Measurements from ENCODE around the gene TPRN.

TPRN gene

DNA sequence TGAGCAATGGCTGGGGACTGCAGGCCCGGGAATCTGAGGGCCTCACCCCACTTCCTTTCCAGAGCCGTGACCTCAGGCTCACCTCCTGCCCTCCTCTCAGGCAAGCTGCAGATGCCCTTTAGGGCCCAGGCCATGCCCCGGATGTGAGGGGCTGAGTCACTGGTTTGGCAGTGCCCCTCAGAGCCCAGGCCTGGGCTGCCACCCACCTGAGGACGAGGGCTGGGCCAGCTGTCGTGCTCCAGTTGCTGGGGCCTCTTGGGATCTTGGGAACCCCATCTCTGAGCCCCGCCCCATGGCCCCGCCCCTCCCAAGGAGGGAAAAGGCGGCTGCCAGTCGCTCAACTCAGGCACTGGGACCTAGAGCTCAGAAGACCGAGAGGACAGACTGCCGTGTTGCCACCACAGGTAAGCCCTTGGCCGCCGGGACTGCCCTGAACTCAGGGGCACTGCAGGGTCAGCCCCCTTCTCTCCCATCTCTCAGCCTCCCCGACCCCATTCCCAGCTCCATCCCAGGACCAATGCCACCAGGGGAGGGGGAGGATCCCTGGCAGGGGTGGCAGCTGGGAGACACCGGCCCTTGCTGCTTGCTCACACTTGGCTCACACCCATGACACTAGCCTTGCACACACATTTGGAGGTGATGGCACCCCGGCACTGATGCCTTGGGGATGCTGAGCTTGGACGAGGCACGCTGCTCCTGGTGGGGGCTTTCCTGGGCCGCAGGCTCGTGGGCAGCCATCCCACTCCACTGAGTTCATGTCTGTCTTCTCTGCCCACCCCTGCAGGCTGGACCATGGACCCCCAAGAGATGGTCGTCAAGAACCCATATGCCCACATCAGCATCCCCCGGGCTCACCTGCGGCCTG is 24.5 kb upstream of the TPRN start, which contains the start of gene CYSRT1:
CYSRT1 (plus strand) TSS at position 345 of the 865 bp plus-strand sequence; CDS start at position 793, 448 bp downstream.
- DNase-seq (ENCODE audit: low read depth), result no peak

DNA sequence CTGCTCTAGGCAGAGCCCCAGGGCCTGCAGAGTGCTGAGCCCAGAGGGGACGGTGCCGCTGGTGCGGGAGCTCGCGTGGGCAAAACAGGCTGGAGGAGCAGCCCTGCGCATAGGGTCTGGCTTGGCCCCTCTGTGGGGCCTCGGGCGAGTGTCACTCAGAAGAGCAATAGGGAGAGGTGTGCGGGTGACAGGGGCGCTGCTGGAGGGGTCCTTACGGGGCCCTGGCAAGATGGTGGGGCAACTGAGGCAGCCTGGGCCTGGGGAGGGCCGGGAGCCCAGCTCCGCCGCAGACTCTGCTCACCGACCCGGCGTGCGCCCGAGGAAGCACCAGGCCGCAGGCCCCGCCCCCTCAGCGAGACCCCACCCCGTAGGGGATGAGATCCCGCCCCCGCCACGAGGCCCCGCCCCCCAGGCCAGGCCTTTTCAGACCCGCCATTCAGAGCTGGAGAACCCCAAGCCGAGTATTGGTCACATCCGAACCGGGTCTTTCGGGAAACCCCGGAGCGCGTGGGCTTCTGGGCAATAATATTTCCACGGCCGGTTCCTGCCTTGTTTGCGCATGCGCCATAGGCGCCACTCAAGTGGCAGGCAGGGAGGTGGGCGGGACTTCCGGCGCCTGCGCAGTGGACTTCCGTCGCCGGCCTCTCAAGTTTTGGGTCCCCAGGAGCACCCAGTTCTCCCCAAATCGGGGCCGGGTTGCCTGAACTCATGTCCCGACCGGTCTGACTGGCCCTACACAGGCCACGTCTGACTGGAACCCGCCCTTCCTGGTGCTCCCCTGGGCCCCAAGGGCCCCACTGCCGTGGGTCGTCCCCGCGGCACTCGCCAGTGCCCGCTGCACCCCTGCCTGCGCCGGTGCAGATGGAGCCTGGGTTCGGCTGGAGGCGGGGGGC is 22.8 kb upstream of the TPRN start:
- peak; percentile 98 for DNase-seq (ENCODE audit: low read depth)

DNA sequence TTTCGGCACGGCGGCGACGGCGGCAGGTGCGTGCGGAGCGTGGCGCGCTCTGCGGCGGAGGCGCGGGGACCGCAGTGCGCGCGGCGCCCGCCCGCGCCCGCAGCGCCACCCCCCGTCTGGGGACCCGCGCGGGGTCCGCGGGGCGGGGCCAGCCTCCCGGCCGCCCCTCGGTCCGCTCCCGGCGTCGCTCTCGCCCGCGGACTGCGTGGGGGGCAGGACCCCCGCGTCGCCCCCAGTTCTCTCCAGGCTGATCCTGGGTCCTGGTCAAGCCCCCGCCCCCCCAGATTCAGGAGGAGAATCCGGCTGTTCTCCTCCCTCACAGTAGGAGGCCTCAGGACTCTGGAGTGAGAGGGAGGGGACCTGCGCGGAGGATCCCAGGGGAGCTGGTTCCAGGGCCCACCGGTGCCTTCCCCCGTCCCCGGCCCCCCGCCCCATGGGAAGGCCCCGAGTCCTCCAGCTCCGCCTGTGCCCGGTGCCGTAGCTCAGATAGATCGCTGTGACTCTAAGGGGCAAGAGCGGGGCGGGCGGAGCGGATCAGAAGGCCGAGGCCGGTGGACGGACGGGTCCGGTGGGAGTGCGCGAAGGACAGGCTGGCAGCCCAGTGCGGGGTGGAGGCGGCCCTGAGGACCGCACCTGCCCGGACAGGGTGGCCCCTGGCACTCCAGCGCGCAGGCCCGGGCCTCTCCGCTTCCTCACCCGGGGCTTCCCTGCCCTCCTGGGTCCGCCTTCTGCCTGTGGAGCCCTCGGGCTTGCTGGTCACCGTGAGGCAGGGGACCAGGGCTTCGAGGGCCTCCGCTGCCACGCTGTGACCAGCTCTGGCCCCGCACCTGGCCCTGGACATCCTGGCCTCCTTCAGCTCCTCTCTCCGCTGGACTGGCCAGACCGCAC is 21.9 kb upstream of the TPRN start, which contains the start of gene RNF208:
RNF208 (minus strand) TSS at position 51 of the 888 bp plus-strand sequence. CDS start 1,028 bp downstream, outside the sequence.
- DNase-seq (ENCODE audit: low read depth), result no peak

DNA sequence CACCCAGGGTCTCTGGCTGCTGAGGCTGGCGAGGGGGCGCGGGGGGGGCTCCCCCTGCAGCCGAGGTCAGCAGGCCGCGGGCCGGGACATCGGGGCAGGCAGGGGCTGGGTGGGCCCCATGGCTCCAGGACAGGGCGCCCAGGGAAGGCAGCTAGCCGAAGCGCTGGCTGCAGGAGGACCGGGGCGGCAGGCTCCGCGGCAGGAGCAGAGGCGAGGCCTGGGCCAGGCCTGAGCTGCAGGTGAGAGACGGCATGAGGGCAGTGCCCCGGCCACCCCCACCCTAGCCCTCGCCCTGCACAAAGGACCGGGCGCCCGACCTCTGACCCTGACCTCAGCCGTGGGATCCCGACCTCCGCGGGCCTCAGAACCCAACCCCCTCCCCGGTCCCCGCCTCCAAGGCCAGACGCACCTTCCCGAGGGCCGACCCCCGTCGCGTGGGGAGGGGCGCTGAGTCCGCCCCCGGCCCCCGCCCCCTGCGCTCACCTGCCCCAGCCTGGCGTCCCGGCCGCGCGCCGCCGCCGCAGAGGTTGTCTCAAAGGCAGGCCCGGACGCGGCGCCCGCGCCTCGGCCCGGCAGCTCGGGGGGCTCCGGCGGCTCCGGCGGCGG is 21.1 kb upstream of the TPRN start:
- DNase-seq (ENCODE audit: low read depth), result no peak

DNA sequence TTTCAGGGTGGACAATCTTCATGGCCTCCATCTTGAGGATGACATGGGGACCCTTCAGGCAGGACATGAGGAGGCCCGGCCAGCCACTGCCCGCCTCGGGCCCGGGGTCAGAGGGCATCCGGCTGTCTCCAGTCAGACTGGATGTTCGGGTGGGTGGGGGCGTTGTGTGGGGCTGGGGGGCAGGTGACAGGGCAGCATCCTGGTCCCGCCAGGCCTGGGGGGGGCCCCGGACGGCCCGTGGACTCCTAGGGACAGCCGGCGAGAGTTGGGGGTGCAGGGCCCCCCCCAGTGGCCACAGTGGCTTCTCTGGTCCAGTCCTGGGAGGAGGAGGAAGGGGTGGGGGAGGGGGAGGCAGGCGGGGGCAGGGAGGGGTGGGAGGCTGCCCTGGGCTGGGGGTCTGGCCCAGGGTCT is 20.6 kb upstream of the TPRN start:
- no peak for DNase-seq (ENCODE audit: low read depth)

DNA sequence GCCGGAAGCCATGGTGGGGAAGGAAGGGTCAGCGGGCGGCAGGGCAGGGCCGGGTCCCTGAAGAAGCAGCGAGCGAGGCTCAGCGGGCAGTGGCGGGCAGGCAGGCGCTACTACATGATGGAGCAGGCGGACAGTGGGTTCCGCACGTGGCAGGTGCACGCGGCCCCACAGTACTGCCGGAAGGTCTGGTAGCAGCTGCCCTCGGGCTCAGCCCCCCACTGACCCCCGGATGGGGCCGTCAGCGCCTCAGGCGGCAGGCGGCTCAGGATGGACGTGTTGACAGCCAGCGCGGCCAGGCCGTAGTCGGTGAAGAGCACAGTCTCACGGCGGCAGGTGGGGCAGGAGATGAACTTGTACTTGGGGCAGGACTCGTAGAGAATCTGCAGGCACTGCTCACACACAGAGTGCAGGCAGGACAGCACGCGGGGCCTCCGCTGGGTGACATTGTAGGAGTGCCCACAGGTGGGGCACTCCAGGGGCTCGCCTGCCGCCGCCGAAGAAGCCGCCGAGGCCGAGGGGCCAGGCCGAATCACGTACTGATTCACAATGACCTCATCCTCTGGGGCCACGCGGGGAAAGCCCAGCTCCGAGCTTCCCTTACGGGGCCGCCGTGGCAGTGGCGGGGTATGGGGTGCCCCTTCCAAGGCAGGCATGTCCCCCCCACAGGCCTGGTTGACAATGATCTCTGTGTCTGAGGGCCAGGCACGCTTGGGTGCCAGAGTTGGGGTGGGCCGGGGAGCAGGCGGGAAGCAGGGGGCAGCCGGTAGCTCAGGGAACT is 20.0 kb upstream of the TPRN start:
- DNase-seq (ENCODE audit: low read depth), result no peak

DNA sequence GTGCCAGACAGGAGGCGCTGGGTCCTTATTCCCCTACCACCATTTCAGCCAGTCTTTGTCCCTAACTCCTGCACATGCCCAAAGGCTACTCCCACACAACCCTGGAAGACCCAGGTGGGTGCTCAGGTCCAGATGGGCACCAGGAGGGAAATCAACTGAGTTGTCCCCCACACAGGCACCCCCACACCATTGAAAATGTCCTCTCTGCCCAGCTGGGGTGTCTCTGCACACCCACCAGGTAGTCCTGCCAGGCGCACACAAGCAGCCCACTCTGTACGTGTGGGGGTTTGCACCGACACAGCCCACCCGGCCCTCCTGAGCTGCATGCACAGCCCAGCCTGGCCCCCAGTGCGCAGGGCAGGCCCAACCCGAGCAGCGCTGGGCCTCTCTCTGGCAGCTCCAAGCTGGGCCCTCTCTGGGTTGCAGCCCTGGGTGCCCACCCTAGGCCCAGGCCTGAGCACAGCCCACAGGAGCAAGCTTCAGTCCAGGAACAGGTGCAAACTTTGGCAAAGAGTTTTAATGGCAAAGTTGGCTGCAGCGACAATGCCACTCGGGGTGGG is 19.3 kb upstream of the TPRN start:
- no peak for DNase-seq (ENCODE audit: low read depth)

DNA sequence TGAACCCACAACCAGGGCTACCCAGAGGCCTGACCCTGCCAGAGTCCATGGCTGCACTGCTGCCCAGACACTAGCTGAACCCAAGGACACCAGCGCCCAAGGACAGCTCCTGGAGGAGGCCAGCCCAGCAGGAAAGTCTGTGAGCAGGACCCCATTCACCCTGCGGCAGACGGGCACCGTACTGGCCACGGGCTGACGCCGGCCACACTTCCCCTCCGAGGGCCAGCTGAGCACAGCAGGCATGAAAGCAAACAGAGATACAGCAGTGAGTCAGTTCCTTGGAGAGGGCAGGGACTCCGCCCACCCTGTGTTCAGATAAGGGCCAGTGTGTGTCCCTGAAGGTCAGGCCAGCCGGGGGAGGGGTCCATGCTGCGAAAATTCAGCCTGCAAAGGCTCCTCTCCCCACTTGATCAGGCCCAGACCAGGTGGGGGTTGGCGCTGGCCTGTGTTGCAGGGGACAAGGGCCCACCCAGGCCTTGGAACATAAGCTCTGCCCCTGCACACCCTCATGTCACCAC is 18.3 kb upstream of the TPRN start:
- no peak for DNase-seq (ENCODE audit: low read depth)

DNA sequence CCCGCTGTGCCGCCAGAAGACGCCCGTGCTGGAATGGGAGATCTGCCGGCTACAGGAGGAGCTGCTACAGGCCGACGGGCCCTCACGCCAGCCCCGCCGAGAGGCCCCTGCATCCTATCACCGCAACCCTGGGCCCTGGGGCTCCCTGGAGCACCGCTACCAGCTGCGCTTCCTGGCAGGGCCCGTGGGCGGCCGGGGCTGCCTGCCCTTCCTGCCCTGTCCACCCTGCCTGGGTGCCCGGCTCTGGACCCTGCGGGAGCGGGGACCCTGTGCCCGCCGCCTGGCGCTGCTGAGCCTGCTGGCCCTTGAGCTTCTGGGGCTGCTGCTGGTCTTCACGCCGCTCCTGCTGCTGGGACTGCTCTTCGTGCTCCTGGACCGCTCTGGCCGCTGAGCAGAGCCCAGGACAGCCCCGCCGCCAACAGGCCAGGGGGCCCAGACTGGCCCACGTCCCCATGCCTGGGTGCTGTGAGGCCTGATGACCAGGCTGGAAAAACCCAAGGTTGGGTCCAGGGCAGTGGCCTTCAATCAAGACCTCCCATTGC is 17.7 kb upstream of the TPRN start:
- DNase-seq (ENCODE audit: low read depth), result no peak

DNA sequence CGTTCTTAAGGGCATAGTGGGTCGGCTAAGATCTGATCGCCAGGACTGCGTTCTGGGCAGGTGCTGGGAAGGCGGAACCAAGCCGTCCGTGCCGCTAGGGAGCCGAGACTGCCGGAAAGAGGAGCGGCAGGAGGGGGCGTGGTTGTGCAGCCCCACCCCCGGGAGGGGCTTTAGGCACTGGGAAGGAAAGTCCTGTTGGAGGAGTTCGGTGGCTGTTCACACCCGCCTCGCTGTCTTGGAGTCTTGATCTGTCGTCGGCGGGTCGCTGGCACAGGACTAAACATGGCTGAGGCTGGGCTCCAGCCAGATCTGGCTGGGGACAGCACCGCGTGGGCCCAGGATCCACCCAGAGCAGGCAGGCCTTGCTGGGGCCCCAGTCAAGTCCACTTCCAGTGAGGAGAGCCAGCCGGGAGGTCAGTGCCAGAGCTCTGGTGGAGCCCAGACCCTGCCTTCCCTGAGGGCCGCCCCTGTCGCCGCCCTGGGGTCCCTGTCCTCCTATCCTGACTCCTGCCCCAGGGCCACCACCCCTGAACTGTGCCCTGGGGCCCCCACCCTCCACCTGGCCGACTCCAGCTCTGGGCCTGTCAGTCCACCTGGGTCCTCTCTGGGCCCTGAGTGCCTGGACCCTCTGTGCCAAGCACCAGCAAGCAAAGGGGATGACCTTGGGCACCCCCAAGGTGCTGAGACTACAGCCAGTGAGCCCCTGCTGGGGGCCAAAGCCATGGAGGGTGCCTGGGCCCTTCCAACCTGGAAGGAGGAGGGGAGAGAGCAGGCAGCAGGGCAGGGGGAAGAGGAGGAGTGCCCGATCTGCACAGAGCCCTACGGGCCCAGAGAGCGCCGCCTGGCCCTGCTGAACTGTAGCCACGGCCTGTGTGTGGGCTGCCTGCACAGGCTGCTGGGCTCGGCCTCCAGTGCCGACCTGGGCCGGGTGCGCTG is 17.0 kb upstream of the TPRN start:
- DNase-seq (ENCODE audit: low read depth), result no peak

DNA sequence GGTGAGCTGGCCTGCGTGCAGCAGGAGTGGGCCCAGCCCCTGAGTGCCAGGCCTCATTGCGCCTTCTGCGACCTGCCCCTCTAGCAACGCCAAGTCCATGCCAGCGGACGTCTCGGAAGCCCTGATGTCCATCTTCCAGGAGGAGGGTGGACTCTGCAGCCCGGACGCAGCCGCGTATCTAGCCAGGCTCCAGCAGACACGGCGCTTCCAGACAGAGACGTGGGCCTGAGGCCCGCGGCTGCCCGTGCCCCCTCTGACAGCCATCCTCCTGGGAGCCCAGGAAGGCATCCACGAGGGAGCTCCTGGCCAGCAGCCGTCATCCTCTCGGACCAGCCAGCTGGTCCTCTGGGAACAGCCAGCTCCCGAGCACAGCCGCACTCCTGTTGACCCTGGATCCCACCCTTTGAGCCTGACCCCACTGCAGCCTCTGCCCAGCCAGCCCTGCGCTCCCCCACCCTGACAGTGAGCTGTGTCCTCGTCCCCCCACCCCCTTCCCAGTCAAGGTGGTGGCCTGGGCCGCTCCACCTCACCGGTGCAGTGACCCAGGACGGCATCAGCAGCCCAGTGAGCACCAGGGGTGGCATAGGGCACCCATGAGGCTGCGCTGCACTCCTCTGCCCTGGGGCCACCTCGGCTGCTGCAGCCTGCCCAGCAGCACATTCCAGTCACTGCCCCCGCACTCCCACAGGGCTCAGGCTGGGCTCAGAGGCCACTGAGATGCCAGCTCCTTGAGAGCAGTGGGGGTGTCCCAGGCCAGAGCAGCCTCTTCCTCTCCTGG is 15.8 kb upstream of the TPRN start:
- DNase-seq (ENCODE audit: low read depth), result no peak

DNA sequence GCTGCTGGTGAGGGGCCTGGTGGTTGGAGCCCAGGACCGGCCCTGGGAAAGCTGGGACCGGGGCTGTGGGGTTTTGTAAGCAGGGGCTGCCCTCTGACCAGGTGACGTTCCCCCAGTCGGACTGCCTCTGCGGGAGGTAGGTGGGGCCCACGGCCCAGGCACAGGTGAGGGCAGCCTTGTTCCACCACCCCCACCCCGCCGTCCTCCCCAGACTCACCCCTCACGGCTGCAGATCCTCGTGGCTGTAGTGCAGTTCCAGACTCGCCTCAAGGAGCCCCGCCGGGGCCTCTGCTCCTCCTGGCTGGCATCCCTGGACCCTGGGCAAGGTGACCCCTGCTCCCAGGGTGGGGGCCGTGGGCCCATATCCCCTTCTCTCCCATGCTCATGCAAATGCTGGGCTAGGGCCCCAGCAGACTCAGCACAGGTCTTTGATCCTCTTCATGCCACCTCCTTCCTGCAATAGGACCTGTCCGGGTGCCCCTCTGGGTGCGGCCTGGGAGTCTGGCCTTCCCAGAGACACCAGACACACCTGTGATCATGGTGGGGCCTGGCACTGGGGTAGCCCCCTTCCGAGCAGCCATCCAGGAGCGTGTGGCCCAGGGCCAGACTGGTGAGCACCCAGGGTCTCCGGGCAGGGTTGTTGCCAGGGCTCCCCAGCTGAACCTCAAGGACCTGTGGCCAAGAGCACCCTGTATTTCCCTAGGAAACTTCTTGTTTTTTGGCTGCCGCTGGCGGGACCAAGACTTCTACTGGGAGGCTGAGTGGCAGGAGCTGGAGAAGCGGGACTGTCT is 14.8 kb upstream of the TPRN start:
- no peak for DNase-seq (ENCODE audit: low read depth)

DNA sequence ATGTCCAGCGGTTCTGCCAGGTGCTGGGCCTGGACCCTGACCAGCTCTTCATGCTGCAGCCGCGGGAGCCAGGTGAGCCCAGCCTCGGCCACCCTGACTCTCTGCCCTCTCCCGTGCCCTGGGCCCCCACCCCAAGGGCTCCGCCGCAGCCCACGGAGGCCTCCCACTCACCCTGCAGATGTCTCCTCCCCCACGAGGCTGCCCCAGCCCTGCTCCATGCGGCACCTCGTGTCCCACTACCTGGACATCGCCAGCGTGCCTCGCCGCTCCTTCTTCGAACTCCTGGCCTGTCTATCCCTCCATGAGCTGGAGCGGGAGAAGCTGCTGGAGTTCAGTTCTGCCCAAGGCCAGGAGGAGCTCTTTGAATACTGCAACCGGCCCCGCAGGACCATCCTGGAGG is 14.1 kb upstream of the TPRN start:
- DNase-seq (ENCODE audit: low read depth), result no peak

DNA sequence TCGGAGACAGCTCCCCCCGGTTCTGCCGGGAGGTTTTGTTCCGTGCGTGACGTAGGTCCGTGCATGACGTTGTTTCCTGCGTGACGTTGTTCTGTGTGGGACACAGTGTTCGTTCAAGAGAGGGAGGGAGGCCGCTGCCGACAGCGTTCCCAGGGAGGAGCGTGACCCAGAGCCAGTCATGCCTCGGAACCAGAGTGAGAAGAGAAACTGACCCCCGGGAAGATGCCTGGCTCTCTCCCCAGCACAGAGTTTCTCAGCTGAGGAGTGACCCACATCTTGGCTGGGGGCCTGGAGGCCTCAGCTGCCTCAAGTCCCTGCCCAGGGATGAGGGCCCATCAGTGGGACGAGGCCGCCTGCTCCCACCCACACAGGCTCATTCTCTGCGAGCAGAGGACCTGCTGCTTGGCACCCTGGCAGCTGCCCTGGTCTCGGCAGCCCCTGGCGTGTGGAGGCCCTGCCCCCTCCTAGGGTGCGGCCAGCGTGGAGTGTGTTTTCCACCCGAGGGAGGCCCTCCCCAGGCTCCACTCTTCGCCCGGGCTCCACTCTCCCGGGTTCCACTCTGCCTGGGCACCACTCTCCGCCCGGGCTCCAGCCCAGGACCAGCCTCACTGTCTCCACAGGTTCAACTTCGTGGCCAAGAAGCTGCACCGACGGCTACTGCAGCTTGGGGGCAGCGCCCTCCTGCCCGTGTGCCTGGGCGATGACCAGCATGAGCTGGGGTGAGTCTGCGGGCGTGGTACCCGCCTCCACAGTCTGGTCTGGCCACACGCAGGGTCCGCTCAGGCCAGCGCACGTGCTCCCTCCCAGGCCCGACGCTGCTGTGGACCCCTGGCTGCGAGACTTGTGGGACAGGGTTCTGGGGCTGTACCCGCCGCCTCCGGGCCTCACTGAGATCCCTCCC is 12.9 kb upstream of the TPRN start:
- DNase-seq (ENCODE audit: low read depth), result no peak

DNA sequence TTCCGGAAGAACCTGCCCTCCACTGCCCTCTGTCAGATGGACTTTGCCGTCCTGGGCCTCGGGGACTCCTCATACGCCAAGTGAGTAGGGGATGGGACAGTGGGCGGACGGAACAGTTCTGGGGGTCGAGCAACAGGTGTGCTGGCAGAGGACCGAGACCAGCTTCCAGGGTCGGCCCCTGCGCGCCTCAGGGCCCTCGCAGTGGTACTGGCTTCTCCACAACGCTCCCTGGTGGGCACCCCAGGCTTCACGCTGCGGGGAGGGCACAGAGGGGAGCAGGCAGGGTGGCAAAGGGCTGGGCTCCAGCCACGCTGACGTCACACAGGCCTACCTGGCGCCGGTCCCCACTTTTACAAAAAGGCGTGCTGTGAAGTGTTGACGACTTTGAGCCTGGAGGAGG is 12.0 kb upstream of the TPRN start:
- DNase-seq (ENCODE audit: low read depth), result no peak

DNA sequence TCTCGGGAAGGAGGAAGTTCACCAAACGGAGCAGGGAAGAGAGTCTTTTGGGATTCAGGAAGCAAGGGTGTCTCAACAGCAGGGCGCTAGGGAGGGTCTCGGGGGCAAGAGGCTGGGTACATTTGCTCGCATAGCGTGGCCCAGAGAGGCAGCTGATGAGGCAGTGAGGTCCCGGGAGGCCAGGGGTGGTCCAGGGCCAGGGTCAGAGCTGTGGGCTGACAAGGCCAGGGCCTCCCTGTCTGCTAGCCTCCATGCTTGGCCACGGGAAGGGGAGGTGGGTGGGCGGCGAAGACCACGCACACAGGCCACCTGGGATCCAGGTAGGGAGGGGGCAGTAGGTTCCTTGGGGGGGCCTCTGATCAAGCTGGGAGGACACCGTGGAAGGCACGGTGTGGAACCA is 11.0 kb upstream of the TPRN start:
- DNase-seq (ENCODE audit: low read depth), result no peak
